HepG2 (cell line): Measurements from ENCODE around the gene TFPI. TPM values are rescaled to one million over a fixed set of nuclear protein-coding genes. Genes with fewer than 3 reads are reported as not detected.

Experiments
- CBX5 ChIP-seq: sonication (generic); formaldehyde crosslinking; IDR thresholded peaks from 2 replicates; pipeline ENCODE4 v1.4.0; 2020; ENCODE audit warnings: missing genetic modification reagents, borderline replicate concordance
- KDM1A ChIP-seq: IDR thresholded peaks from 2 replicates; pipeline ENCODE4 v1.6.1; 2016; ENCODE audit warnings: missing compliant biosample characterization
- KMT2A ChIP-seq: sonication (generic); formaldehyde crosslinking; IDR thresholded peaks from 2 replicates; pipeline ENCODE4 v1.4.0; 2020; ENCODE audit warnings: missing genetic modification reagents
- NCOA2 ChIP-seq: sonication (generic); formaldehyde crosslinking; IDR thresholded peaks from 2 replicates; pipeline ENCODE4 v1.8.0; 2022; ENCODE audit warnings: inconsistent platforms
- RBM22 ChIP-seq: fragments of 200-400 bp; formaldehyde crosslinking; optimal IDR thresholded peaks from 2 replicates; pipeline ENCODE3; 2017; ENCODE audit warnings: mild to moderate bottlenecking, low read length, moderate library complexity
- SIX4 ChIP-seq: sonication (generic); formaldehyde crosslinking; IDR thresholded peaks from 2 replicates; pipeline ENCODE4 v1.4.0; 2020; ENCODE audit warnings: missing genetic modification reagents
- TEAD3 ChIP-seq: optimal IDR thresholded peaks from 2 replicates; pipeline ENCODE3; 2016; ENCODE audit warnings: borderline replicate concordance
- ZFP90 ChIP-seq: sonication (generic); formaldehyde crosslinking; IDR thresholded peaks from 2 replicates; pipeline ENCODE4 v1.8.0; 2022; ENCODE audit warnings: missing genetic modification reagents, mild to moderate bottlenecking, inconsistent platforms, borderline replicate concordance
- ZFX ChIP-seq: sonication (generic); formaldehyde crosslinking; IDR thresholded peaks from 2 replicates; pipeline ENCODE4 v1.4.0; 2020; ENCODE audit warnings: mild to moderate bottlenecking, low read depth, missing genetic modification reagents, moderate library complexity
- ZIK1 ChIP-seq: sonication (generic); formaldehyde crosslinking; IDR thresholded peaks from 2 replicates; pipeline ENCODE4 v1.5.0; 2020; ENCODE audit warnings: mild to moderate bottlenecking, low read depth, missing genetic modification reagents, borderline replicate concordance
- ZNF24 ChIP-seq: fragments of 450-650 bp; IDR thresholded peaks from 2 replicates; pipeline ENCODE4 v1.6.1; 2017; ENCODE audit warnings: antibody characterized with exemption, mild to moderate bottlenecking
- ZNF558 ChIP-seq: sonication (generic); formaldehyde crosslinking; IDR thresholded peaks from 2 replicates; pipeline ENCODE4 v1.9.0; 2022; ENCODE audit warnings: mild to moderate bottlenecking, missing genetic modification reagents, borderline replicate concordance
- ZNF564 ChIP-seq: sonication (generic); formaldehyde crosslinking; IDR thresholded peaks from 2 replicates; pipeline ENCODE4 v1.8.1; 2023; ENCODE audit warnings: mild to moderate bottlenecking, missing genetic modification reagents
- ZNF644 ChIP-seq: IDR thresholded peaks from 2 replicates; pipeline ENCODE4 v1.6.1; 2016; ENCODE audit warnings: low read depth
- ZNF724P ChIP-seq: sonication (generic); formaldehyde crosslinking; IDR thresholded peaks from 2 replicates; pipeline ENCODE4 v1.8.0; 2022; ENCODE audit warnings: missing genetic modification reagents, borderline replicate concordance
- ZNF777 ChIP-seq: sonication (generic); formaldehyde crosslinking; IDR thresholded peaks from 2 replicates; pipeline ENCODE4 v1.4.0; 2020; ENCODE audit warnings: missing genetic modification reagents
- polyA plus RNA-seq, 8 experiments: library from polyadenylated mRNA; depleted of rRNA in 3 of 8; stranded (reverse) in 7 of 8; unstranded in 1 of 8; fragments of >200 nt; fragmentation: Illumina TruSeq in 4 of 8; extraction: Trizol in 4 of 8; gene quantifications; 2 replicates each; pipeline versions ENCODE4 v1.2.1 to v1.2.3, GENCODE V29; 2011 to 2016; ENCODE audit warnings: low read depth in 4 of 8, missing spikeins in 1 of 8, mixed read lengths in 1 of 8; ENCODE audit not compliant: insufficient read depth in 1 of 8
- total RNA-seq, 5 experiments: library from RNA; depleted of rRNA; stranded (reverse); fragments of >200 nt; fragmentation: Illumina TruSeq; extraction: Trizol; gene quantifications; 2 replicates each; pipeline ENCODE4 v1.2.3, GENCODE V29; 2016; ENCODE audit warnings: low read depth in 1 of 5
- TF ChIP-seq, protein P1 (sequence below), 2 experiments: IDR thresholded peaks; 2 replicates each; pipeline ENCODE4 v1.6.1; 2011 to 2012; ENCODE audit warnings: low read length in 2 of 2, borderline replicate concordance in 1 of 2, low read depth in 1 of 2, mild to moderate bottlenecking in 1 of 2, moderate library complexity in 1 of 2
- TF ChIP-seq, protein P2 (sequence below): sonication (generic); formaldehyde crosslinking; IDR thresholded peaks from 2 replicates; pipeline ENCODE4 v1.8.1; 2023; ENCODE audit warnings: missing genetic modification reagents, inconsistent platforms, borderline replicate concordance
- TF ChIP-seq, protein P3 (sequence below): sonication (generic); formaldehyde crosslinking; IDR thresholded peaks from 2 replicates; pipeline ENCODE4 v1.4.0; 2020; ENCODE audit warnings: mild to moderate bottlenecking, missing genetic modification reagents
- TF ChIP-seq, protein P4 (sequence below): sonication (generic); formaldehyde crosslinking; conservative IDR thresholded peaks from 2 replicates; pipeline ENCODE4 v1.8.0; 2022; ENCODE audit warnings: mild to moderate bottlenecking, moderate library complexity, missing genetic modification reagents

Gene TFPI
- total and polyA plus RNA-seq, 2 of the 13 experiments (the other 11 are each of a cell fraction or from before 2014, with no cell fraction given) = 301 to 436 TPM

DNA sequence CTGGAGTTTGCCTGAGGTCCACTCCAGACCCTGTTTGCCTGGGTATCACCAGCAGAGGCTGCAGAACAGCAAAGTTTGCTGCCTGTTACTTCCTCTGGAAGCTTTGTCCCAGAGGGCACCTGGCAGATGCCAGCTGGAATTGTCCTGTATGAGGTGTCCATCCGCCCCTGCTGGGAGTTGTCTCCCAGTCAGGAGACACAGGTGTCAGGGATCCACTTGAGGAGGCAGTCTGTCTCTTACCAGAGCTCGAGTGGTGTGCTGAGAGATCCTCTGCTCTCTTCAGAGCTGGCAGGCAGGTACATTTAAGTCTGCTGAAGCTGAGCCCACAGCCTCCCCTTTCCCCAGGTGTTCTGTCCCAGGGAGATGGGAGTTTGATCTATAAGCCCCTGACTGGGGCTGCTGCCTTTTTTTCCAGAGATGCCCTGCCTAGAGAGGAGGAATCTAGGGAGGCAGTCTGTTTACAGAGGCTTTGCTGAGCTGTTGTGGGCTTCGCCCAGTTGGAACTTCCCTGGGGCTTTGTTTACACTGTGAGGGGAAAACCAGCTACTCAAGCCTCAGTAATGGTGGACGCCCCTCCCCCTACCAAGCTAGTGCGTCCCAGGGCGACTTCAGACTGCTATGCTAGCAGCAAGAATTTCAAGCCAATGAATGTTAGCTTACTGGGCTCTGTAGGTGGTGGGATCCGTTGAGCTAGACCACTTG is 34.7 kb downstream of the TFPI start (continued):
- 0 out of 2 replicates have a peak, but pooled peaks have one; percentile 28 for TF ChIP-seq CBX5 (CRISPR knock-in tag)
- no peak for TF ChIP-seq NCOA2
- TF ChIP-seq RBM22 = no peak
- no peak for TF ChIP-seq ZNF558
- TF ChIP-seq SIX4 (CRISPR knock-in tag) = no peak
- no peak for TF ChIP-seq ZIK1 (CRISPR knock-in tag)
- TF ChIP-seq, protein P1, sequence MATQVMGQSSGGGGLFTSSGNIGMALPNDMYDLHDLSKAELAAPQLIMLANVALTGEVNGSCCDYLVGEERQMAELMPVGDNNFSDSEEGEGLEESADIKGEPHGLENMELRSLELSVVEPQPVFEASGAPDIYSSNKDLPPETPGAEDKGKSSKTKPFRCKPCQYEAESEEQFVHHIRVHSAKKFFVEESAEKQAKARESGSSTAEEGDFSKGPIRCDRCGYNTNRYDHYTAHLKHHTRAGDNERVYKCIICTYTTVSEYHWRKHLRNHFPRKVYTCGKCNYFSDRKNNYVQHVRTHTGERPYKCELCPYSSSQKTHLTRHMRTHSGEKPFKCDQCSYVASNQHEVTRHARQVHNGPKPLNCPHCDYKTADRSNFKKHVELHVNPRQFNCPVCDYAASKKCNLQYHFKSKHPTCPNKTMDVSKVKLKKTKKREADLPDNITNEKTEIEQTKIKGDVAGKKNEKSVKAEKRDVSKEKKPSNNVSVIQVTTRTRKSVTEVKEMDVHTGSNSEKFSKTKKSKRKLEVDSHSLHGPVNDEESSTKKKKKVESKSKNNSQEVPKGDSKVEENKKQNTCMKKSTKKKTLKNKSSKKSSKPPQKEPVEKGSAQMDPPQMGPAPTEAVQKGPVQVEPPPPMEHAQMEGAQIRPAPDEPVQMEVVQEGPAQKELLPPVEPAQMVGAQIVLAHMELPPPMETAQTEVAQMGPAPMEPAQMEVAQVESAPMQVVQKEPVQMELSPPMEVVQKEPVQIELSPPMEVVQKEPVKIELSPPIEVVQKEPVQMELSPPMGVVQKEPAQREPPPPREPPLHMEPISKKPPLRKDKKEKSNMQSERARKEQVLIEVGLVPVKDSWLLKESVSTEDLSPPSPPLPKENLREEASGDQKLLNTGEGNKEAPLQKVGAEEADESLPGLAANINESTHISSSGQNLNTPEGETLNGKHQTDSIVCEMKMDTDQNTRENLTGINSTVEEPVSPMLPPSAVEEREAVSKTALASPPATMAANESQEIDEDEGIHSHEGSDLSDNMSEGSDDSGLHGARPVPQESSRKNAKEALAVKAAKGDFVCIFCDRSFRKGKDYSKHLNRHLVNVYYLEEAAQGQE (IDR thresholded peaks at IDR 0.05; ENCODE audit: borderline replicate concordance in 1 of 2, low read depth in 1 of 2, low read length in 2 of 2) = peak in 1 of 2 experiments; percentile 7; a peak in 1 of 4 replicates
- TF ChIP-seq, protein P2, sequence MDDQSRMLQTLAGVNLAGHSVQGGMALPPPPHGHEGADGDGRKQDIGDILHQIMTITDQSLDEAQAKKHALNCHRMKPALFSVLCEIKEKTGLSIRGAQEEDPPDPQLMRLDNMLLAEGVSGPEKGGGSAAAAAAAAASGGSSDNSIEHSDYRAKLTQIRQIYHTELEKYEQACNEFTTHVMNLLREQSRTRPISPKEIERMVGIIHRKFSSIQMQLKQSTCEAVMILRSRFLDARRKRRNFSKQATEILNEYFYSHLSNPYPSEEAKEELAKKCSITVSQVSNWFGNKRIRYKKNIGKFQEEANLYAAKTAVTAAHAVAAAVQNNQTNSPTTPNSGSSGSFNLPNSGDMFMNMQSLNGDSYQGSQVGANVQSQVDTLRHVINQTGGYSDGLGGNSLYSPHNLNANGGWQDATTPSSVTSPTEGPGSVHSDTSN (CRISPR knock-in tag) = no peak
- TF ChIP-seq ZFP90 = no peak; the same call in 1 of the 2 replicates
- no peak for TF ChIP-seq ZNF564 (CRISPR knock-in tag)
- no peak for TF ChIP-seq ZNF24
- 0 out of 2 replicates have a peak, but pooled peaks have one; percentile 18 for TF ChIP-seq ZFX
- TF ChIP-seq KDM1A (CRISPR knock-in tag) = no peak
- TF ChIP-seq, protein P3, sequence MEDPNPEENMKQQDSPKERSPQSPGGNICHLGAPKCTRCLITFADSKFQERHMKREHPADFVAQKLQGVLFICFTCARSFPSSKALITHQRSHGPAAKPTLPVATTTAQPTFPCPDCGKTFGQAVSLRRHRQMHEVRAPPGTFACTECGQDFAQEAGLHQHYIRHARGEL = no peak
- no peak for TF ChIP-seq TEAD3 (CRISPR knock-in tag)
- TF ChIP-seq ZNF724P (CRISPR knock-in tag) = no peak
- TF ChIP-seq ZNF644 (CRISPR knock-in tag) = 0 out of 2 replicates have a peak, but pooled peaks have one; percentile 14
- peak; percentile 21; the same call in 1 of the 2 replicates for TF ChIP-seq ZNF777 (CRISPR knock-in tag)
- TF ChIP-seq, protein P4, sequence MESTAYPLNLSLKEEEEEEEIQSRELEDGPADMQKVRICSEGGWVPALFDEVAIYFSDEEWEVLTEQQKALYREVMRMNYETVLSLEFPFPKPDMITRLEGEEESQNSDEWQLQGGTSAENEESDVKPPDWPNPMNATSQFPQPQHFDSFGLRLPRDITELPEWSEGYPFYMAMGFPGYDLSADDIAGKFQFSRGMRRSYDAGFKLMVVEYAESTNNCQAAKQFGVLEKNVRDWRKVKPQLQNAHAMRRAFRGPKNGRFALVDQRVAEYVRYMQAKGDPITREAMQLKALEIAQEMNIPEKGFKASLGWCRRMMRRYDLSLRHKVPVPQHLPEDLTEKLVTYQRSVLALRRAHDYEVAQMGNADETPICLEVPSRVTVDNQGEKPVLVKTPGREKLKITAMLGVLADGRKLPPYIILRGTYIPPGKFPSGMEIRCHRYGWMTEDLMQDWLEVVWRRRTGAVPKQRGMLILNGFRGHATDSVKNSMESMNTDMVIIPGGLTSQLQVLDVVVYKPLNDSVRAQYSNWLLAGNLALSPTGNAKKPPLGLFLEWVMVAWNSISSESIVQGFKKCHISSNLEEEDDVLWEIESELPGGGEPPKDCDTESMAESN (CRISPR knock-in tag) = 0 out of 2 replicates have a peak, but pooled peaks have one; percentile 27
- 0 out of 2 replicates have a peak, but pooled peaks have one; percentile 31 for TF ChIP-seq KMT2A (CRISPR knock-in tag)
